Body of pancreas (tissue), 4 donors: ENCODE data around the gene TYW5.

ENCODE experiments used
- POLR2A ChIP-seq, 3 donors: fragments of 450-650 bp; IDR thresholded peaks; one replicate each; pipeline ENCODE4 v1.6.1; 2016; ENCODE audit warnings: antibody characterized with exemption in 3 of 3, mild to moderate bottlenecking in 2 of 3
- TF ChIP-seq, protein P1 (sequence below), 7 experiments: fragments of 450-650 bp in 4 of 7; fragments of 200-600 bp in 3 of 7; sonication (generic) in 3 of 7; IDR thresholded peaks; one replicate each; pipeline ENCODE4 v1.5.1; 2016 to 2019; ENCODE audit warnings: antibody characterized with exemption in 7 of 7

DNA sequence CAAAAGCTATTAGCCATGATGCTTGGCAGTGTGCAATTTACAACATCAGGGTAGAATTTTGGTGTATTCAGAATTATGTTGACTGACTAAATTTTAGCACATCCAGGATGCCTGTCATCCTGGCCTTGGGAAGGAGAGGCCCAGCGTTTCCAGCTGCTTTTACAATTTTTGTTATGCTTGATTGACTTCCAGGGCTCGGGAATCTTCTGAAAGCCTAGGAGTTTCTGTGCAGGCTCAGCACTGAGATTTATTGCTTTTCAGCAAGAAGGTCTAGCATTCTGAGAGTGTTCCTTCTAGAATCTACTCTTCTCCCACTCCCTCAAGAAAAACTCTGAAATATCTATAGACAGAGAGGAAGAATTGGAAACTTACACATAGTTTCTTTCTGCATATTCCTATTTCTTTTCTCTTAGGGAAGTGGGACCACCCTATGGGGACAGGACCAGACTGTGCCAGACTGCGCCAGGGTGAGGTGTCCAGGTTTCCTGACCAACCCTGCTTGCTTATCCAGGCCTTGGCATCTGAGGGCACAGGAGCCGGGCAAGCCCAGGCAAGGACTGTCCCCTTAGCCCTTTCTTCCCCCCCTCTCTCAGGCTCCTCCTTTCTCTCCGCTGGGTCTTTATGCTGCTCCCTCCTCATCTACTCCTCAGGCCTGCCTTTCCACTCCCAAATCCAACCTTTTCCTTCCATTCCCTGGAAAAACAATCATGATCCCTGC, 27.0 kb upstream of the TYW5 start:
- TF ChIP-seq, protein P1, sequence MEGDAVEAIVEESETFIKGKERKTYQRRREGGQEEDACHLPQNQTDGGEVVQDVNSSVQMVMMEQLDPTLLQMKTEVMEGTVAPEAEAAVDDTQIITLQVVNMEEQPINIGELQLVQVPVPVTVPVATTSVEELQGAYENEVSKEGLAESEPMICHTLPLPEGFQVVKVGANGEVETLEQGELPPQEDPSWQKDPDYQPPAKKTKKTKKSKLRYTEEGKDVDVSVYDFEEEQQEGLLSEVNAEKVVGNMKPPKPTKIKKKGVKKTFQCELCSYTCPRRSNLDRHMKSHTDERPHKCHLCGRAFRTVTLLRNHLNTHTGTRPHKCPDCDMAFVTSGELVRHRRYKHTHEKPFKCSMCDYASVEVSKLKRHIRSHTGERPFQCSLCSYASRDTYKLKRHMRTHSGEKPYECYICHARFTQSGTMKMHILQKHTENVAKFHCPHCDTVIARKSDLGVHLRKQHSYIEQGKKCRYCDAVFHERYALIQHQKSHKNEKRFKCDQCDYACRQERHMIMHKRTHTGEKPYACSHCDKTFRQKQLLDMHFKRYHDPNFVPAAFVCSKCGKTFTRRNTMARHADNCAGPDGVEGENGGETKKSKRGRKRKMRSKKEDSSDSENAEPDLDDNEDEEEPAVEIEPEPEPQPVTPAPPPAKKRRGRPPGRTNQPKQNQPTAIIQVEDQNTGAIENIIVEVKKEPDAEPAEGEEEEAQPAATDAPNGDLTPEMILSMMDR (IDR thresholded peaks at IDR 0.05) = no peak
- no peak for TF ChIP-seq POLR2A (IDR thresholded peaks at IDR 0.05)
